ENCODE results near the gene KBTBD4.

DNA sequence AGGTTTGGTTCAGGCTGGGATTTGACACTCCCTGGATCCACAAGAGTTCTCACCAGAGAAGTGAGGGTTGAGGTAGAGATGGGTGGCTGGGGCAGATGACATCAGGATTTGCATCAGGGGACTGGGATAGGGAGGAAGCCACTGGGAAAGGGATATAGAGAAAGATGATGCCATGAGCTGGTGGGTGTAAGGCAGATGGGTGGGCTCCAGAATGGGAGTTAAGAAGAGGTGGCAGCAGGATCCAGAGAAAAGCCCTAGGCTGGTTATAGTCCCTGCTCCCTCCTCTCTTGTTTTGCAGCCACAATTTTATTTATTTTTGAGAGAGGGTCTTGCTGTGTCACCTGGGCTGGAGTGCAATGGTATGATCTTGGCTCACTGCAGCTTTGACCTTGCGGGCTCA lies 17.2 kb upstream of the KBTBD4 start:
- TF ChIP-seq EZH2phosphoT487 (conservative IDR thresholded peaks at IDR 0.05; ENCODE audit: low read length): no peak
- TF ChIP-seq, protein P1, sequence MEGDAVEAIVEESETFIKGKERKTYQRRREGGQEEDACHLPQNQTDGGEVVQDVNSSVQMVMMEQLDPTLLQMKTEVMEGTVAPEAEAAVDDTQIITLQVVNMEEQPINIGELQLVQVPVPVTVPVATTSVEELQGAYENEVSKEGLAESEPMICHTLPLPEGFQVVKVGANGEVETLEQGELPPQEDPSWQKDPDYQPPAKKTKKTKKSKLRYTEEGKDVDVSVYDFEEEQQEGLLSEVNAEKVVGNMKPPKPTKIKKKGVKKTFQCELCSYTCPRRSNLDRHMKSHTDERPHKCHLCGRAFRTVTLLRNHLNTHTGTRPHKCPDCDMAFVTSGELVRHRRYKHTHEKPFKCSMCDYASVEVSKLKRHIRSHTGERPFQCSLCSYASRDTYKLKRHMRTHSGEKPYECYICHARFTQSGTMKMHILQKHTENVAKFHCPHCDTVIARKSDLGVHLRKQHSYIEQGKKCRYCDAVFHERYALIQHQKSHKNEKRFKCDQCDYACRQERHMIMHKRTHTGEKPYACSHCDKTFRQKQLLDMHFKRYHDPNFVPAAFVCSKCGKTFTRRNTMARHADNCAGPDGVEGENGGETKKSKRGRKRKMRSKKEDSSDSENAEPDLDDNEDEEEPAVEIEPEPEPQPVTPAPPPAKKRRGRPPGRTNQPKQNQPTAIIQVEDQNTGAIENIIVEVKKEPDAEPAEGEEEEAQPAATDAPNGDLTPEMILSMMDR (IDR thresholded peaks at IDR 0.05; ENCODE audit: insufficient read depth, low read length, poor library complexity, severe bottlenecking): no peak
